Liver (tissue), 9 donors: ENCODE data around the gene AFTPH. TPM values are rescaled to one million over a fixed set of nuclear protein-coding genes. Genes with fewer than 3 reads are reported as not detected.
"Not testable (repeated sequence)": the region's sequence is repeated elsewhere in the genome, so short reads cannot be mapped to it uniquely, and the experiment has no call there.

Experiments
- DNase-seq: peaks from one replicate; pipeline ENCODE4 v3.0.0-alpha.2; 2017; ENCODE audit warnings: low spot score
- H3K27ac ChIP-seq, 2 donors: one replicate each; pipeline ENCODE4 v1.7.0; 2013; ENCODE audit warnings: inconsistent platforms in 2 of 2, low read length in 2 of 2, control low read depth in 1 of 2, low read depth in 1 of 2, mild to moderate bottlenecking in 1 of 2
- H3K27me3 ChIP-seq, 4 donors: one replicate each; pipeline versions ENCODE4 v1.6.1 to v1.7.0; 2013; ENCODE audit warnings: low read length in 3 of 4, inconsistent platforms in 1 of 4, mild to moderate bottlenecking in 1 of 4, moderate library complexity in 1 of 4; ENCODE audit not compliant: control insufficient read depth in 4 of 4, insufficient read depth in 4 of 4
- H3K36me3 ChIP-seq, 4 donors: one replicate each; pipeline versions ENCODE4 v1.6.1 to v1.7.0; 2013; ENCODE audit warnings: low read length in 3 of 4, mild to moderate bottlenecking in 3 of 4, low read depth in 1 of 4, moderate library complexity in 1 of 4; ENCODE audit not compliant: control insufficient read depth in 4 of 4, insufficient read depth in 3 of 4
- H3K4me1 ChIP-seq, 4 donors: one replicate each; pipeline versions ENCODE4 v1.6.1 to v1.7.0; 2013; ENCODE audit warnings: low read length in 3 of 4, mild to moderate bottlenecking in 3 of 4, moderate library complexity in 1 of 4; ENCODE audit not compliant: control insufficient read depth in 4 of 4, insufficient read depth in 4 of 4
- H3K4me3 ChIP-seq, 3 donors: one replicate each; pipeline versions ENCODE4 v1.6.1 to v1.7.0; 2013; ENCODE audit warnings: low read length in 3 of 3, control low read depth in 1 of 3, low read depth in 1 of 3, mild to moderate bottlenecking in 1 of 3
- H3K9ac ChIP-seq, 2 donors: one replicate each; pipeline ENCODE4 v1.7.0; 2013; ENCODE audit warnings: low read length in 2 of 2, mild to moderate bottlenecking in 2 of 2, moderate library complexity in 2 of 2, control low read depth in 1 of 2, low read depth in 1 of 2
- H3K9me3 ChIP-seq, 4 donors: one replicate each; pipeline versions ENCODE4 v1.6.1 to v1.7.0; 2013; ENCODE audit warnings: low read length in 3 of 4; ENCODE audit not compliant: control insufficient read depth in 4 of 4
- EGR1 ChIP-seq, 2 donors: IDR thresholded peaks; 2 replicates each; pipeline ENCODE4 v1.6.1; 2016 to 2018; ENCODE audit warnings: antibody characterized with exemption in 2 of 2, low read depth in 2 of 2
- FOXA1 ChIP-seq: IDR thresholded peaks from 2 replicates; pipeline ENCODE4 v1.6.1; 2016; ENCODE audit warnings: antibody characterized with exemption
- FOXA2 ChIP-seq: IDR thresholded peaks from 2 replicates; pipeline ENCODE4 v1.6.1; 2016; ENCODE audit warnings: antibody characterized with exemption
- GABPA ChIP-seq, 2 donors: IDR thresholded peaks in 1 of 2; conservative IDR thresholded peaks in 1 of 2; 2 replicates each; pipeline ENCODE4 v1.6.1; 2016; ENCODE audit warnings: antibody characterized with exemption in 2 of 2, mild to moderate bottlenecking in 1 of 2, moderate library complexity in 1 of 2
- HNF4A ChIP-seq, 2 donors: conservative IDR thresholded peaks; 2 replicates each; pipeline ENCODE4 v1.6.1; 2016; ENCODE audit warnings: antibody characterized with exemption in 2 of 2, mild to moderate bottlenecking in 2 of 2
- HNF4G ChIP-seq: IDR thresholded peaks from 2 replicates; pipeline ENCODE4 v1.6.1; 2016; ENCODE audit warnings: antibody characterized with exemption
- RXRA ChIP-seq, 2 donors: IDR thresholded peaks; 2 replicates each; pipeline ENCODE4 v1.6.1; 2017 to 2018; ENCODE audit warnings: antibody characterized with exemption in 2 of 2, mild to moderate bottlenecking in 1 of 2
- SP1 ChIP-seq: IDR thresholded peaks from 2 replicates; pipeline ENCODE4 v1.6.1; 2018; ENCODE audit warnings: antibody characterized with exemption, mild to moderate bottlenecking
- TAF1 ChIP-seq: conservative IDR thresholded peaks from 2 replicates; pipeline ENCODE4 v1.6.1; 2016; ENCODE audit warnings: antibody characterized with exemption, mild to moderate bottlenecking
- WGBS: extraction: QIAGEN DNeasy Blood & Tissue Kit; methylation state at CpG from one replicate; pipeline ENCODE4 v1.1.7; 2013; 5-methylcytosine and 5-hydroxymethylcytosine counted together
- polyA plus RNA-seq, 2 donors: library from polyadenylated mRNA; stranded (reverse) in 1 of 2; unstranded in 1 of 2; fragments of 200-250 nt in 1 of 2; fragments of >200 nt in 1 of 2; fragmentation: Nextera tagmentation in 1 of 2; extraction: Ambion mirVana in 1 of 2; gene quantifications; one replicate each; pipeline versions ENCODE4 v1.2.1 to v1.2.3, GENCODE V29; 2013 to 2015
- total RNA-seq, 2 donors: library from RNA; depleted of rRNA; stranded (reverse); fragments of >200 nt; gene quantifications; one replicate each; pipeline ENCODE4 v1.2.3, GENCODE V29; 2014
- TF ChIP-seq, protein P1 (sequence below): IDR thresholded peaks from 2 replicates; pipeline ENCODE4 v1.6.1; 2016; ENCODE audit warnings: antibody characterized with exemption
- TF ChIP-seq, protein P2 (sequence below): IDR thresholded peaks from 2 replicates; pipeline ENCODE4 v1.6.1; 2016; ENCODE audit warnings: antibody characterized with exemption
- TF ChIP-seq, protein P3 (sequence below): fragments of 150-350 bp; IDR thresholded peaks from 2 replicates; pipeline ENCODE4 v1.5.1; 2017; ENCODE audit warnings: improper control_type of control experiment, low read depth, low read length; ENCODE audit not compliant: missing input control
- TF ChIP-seq, protein P4 (sequence below): IDR thresholded peaks from 2 replicates; pipeline ENCODE4 v1.6.1; 2016; ENCODE audit warnings: antibody characterized with exemption, mild to moderate bottlenecking
- donor health status: healthy.
- donor health status: healthy.
- donor health status: healthy.
- donor health status: healthy.
- donor health status: healthy.

The AFTPH gene
- total and polyA plus RNA-seq, 4 donors: 10.5 to 27.9 (median 20.6) TPM

DNA sequence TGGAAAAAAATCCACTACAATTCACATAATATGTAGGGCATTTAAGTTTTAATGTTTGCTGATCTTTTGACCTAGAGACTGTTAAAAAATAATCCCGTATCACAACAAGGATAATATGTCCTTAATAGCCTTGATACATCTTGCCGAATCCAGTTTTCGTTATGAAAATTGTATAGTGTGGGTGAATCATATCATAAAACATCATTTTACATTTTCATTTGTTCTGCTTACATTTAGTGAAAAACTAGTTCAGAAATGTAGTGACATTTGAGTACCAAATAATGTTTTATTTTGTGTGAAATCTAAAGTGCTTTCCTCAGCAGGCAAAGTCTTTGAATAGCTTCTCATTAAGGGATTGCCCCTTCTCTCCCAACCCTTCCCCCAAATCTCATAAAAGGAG lies 1.9 kb downstream of the AFTPH start:
- 47% methylated on average over 3 of the region's 3 CpGs for WGBS
- TF ChIP-seq FOXA1 (no peak), FOXA2 (no peak), GABPA (IDR thresholded peaks at IDR 0.05 in 1 of 2, conservative IDR thresholded peaks at IDR 0.05 in 1 of 2) (no peak), RXRA (IDR thresholded peaks at IDR 0.05) (no peak), TAF1 (no peak)
- TF ChIP-seq, protein P1, sequence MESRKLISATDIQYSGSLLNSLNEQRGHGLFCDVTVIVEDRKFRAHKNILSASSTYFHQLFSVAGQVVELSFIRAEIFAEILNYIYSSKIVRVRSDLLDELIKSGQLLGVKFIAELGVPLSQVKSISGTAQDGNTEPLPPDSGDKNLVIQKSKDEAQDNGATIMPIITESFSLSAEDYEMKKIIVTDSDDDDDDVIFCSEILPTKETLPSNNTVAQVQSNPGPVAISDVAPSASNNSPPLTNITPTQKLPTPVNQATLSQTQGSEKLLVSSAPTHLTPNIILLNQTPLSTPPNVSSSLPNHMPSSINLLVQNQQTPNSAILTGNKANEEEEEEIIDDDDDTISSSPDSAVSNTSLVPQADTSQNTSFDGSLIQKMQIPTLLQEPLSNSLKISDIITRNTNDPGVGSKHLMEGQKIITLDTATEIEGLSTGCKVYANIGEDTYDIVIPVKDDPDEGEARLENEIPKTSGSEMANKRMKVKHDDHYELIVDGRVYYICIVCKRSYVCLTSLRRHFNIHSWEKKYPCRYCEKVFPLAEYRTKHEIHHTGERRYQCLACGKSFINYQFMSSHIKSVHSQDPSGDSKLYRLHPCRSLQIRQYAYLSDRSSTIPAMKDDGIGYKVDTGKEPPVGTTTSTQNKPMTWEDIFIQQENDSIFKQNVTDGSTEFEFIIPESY: no peak
- TF ChIP-seq, protein P2, sequence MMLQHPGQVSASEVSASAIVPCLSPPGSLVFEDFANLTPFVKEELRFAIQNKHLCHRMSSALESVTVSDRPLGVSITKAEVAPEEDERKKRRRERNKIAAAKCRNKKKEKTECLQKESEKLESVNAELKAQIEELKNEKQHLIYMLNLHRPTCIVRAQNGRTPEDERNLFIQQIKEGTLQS: no peak
- no peaks in the 10 kb centered on the region for H3K9me3 ChIP-seq
- H3K27ac ChIP-seq: no peak overlapping the region
- H3K4me3 ChIP-seq: no peak overlapping the region
- no peaks in the 10 kb centered on the region for H3K36me3 ChIP-seq
- H3K9ac ChIP-seq: peak overlapping the region; percentile 42
- no peaks in the 10 kb centered on the region for H3K27me3 ChIP-seq
- no peak for DNase-seq
- peaks cover 5 to 25% (median 15%) of the 10 kb centered on the region in 4 donors for H3K4me1 ChIP-seq

DNA sequence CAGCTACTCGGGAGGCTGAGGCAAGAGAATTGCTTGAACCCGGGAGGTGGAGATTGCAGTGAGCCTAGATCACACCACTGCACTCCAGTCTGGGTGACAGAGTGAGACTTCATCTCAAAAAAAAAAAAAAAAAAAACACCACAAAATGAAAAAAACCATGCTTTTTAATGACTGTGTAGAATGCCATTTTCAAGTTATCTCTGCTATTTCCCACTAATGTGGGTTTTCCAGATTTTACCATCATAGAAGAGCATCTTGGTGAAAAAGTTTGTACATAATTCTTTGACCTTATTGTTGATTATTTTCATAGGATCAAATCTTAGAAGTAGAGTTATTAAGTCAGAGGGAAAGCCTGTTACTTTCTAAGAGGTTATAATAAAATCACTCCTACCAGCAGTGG lies 6.8 kb downstream of the AFTPH start:
- 99% methylated on average over 2 of the region's 2 CpGs for WGBS
- H3K4me3 ChIP-seq, DNase-seq, H3K36me3 ChIP-seq, H3K9me3 ChIP-seq, H3K9ac ChIP-seq, H3K27me3 ChIP-seq, H3K27ac ChIP-seq: not testable (repeated sequence)
- peaks cover 11 to 29% (median 19%) of the 10 kb centered on the region in 4 donors for H3K4me1 ChIP-seq

DNA sequence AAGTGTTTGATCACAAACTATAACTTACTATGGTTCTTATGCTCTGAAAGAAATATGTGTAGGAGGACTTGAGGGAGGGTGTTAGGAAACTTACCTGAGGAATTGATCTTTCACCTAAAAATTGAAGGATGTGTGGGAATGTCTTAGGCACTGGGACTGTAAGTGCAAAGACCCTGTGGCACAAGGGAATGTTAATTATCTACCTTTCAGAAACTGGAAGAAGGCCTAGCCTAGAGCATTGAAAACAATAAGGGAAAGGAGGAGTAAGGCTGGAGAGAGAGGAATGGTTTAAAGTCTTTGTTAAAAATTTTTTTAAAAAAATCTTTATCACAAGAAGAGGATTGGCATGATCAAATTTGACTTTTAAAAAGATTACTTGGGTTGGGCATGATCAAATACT lies 7.9 kb downstream of the AFTPH start:
- TF ChIP-seq, protein P3, sequence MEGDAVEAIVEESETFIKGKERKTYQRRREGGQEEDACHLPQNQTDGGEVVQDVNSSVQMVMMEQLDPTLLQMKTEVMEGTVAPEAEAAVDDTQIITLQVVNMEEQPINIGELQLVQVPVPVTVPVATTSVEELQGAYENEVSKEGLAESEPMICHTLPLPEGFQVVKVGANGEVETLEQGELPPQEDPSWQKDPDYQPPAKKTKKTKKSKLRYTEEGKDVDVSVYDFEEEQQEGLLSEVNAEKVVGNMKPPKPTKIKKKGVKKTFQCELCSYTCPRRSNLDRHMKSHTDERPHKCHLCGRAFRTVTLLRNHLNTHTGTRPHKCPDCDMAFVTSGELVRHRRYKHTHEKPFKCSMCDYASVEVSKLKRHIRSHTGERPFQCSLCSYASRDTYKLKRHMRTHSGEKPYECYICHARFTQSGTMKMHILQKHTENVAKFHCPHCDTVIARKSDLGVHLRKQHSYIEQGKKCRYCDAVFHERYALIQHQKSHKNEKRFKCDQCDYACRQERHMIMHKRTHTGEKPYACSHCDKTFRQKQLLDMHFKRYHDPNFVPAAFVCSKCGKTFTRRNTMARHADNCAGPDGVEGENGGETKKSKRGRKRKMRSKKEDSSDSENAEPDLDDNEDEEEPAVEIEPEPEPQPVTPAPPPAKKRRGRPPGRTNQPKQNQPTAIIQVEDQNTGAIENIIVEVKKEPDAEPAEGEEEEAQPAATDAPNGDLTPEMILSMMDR: no peak
- TF ChIP-seq, protein P4, sequence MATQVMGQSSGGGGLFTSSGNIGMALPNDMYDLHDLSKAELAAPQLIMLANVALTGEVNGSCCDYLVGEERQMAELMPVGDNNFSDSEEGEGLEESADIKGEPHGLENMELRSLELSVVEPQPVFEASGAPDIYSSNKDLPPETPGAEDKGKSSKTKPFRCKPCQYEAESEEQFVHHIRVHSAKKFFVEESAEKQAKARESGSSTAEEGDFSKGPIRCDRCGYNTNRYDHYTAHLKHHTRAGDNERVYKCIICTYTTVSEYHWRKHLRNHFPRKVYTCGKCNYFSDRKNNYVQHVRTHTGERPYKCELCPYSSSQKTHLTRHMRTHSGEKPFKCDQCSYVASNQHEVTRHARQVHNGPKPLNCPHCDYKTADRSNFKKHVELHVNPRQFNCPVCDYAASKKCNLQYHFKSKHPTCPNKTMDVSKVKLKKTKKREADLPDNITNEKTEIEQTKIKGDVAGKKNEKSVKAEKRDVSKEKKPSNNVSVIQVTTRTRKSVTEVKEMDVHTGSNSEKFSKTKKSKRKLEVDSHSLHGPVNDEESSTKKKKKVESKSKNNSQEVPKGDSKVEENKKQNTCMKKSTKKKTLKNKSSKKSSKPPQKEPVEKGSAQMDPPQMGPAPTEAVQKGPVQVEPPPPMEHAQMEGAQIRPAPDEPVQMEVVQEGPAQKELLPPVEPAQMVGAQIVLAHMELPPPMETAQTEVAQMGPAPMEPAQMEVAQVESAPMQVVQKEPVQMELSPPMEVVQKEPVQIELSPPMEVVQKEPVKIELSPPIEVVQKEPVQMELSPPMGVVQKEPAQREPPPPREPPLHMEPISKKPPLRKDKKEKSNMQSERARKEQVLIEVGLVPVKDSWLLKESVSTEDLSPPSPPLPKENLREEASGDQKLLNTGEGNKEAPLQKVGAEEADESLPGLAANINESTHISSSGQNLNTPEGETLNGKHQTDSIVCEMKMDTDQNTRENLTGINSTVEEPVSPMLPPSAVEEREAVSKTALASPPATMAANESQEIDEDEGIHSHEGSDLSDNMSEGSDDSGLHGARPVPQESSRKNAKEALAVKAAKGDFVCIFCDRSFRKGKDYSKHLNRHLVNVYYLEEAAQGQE: no peak
- TF ChIP-seq RXRA (IDR thresholded peaks at IDR 0.05) (no peak), HNF4A (conservative IDR thresholded peaks at IDR 0.05) (no peak), SP1 (no peak), GABPA (IDR thresholded peaks at IDR 0.05 in 1 of 2, conservative IDR thresholded peaks at IDR 0.05 in 1 of 2) (no peak), TAF1 (no peak), EGR1 (IDR thresholded peaks at IDR 0.05; ENCODE audit: low read depth in 2 of 2) (no peak), FOXA2 (no peak), HNF4G (no peak)
- TF ChIP-seq, protein P1: no peak
- H3K36me3 ChIP-seq: no peaks in the 10 kb centered on the region
- H3K4me3 ChIP-seq: no peak overlapping the region
- H3K27ac ChIP-seq: no peak overlapping the region
- DNase-seq: no peak
- no peaks in the 10 kb centered on the region for H3K9me3 ChIP-seq
- H3K27me3 ChIP-seq: no peaks in the 10 kb centered on the region
- H3K9ac ChIP-seq: no peak overlapping the region
- peaks cover 10 to 21% (median 16%) of the 10 kb centered on the region in 4 donors for H3K4me1 ChIP-seq
